ENCODE results near the gene FAM53B. TPM values are rescaled to one million over a fixed set of nuclear protein-coding genes. Genes with fewer than 3 reads are reported as not detected.

The FAM53B gene
- total and polyA plus RNA-seq, 7 donors = 9.6 to 36.6 (median 34.2) TPM

DNA sequence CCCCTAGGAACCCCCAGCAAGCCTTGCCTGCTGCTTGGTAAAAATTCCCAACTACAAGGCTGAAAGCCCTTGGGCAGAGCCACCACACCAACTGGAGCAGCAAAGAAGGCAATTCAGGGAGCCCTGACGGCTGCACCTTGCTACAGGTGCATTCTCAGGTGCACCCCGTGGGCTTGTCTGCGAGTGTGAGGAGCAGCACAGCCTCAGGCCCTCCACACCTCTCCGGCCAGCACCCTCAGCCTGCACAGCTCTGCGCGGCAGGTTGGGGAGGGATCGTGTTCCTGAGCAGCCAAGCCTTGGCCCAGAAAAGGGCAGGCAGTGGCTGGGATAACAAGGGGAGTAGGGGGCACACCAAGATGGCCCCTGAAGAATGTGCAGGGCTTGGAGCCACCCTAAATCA, 104.1 kb downstream of the FAM53B start:
- intact Hi-C loops (cut with DNase I) = loop anchor here (2.0 kb wide), 1 partner anchor 101 kb away; no protein-coding TSS in a partner anchor
- 95 to 96% methylated on average over 7 of the region's 7 CpGs for WGBS, 2 donors
- Histone ChIP-seq H3K9me3 (no peaks in the 10 kb centered on the region), H3K4me3 (no peak overlapping the region), H3K36me3 (no peaks in the 10 kb centered on the region), H3K4me1 (peaks cover 0 to 58% (median 43%) of the 10 kb centered on the region in 4 donors), H3K27ac (peak overlapping the region; percentile 54 to 81 (median 70)), H3K27me3 (no peaks in the 10 kb centered on the region)
- TF ChIP-seq POLR2AphosphoS5 (IDR thresholded peaks at IDR 0.05) (no peak), EP300 (IDR thresholded peaks at IDR 0.05) (no peak), POLR2A (IDR thresholded peaks at IDR 0.05) (no peak)
- TF ChIP-seq, protein P1, sequence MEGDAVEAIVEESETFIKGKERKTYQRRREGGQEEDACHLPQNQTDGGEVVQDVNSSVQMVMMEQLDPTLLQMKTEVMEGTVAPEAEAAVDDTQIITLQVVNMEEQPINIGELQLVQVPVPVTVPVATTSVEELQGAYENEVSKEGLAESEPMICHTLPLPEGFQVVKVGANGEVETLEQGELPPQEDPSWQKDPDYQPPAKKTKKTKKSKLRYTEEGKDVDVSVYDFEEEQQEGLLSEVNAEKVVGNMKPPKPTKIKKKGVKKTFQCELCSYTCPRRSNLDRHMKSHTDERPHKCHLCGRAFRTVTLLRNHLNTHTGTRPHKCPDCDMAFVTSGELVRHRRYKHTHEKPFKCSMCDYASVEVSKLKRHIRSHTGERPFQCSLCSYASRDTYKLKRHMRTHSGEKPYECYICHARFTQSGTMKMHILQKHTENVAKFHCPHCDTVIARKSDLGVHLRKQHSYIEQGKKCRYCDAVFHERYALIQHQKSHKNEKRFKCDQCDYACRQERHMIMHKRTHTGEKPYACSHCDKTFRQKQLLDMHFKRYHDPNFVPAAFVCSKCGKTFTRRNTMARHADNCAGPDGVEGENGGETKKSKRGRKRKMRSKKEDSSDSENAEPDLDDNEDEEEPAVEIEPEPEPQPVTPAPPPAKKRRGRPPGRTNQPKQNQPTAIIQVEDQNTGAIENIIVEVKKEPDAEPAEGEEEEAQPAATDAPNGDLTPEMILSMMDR (IDR thresholded peaks at IDR 0.05) = no peak
- DNase-seq = no peak

DNA sequence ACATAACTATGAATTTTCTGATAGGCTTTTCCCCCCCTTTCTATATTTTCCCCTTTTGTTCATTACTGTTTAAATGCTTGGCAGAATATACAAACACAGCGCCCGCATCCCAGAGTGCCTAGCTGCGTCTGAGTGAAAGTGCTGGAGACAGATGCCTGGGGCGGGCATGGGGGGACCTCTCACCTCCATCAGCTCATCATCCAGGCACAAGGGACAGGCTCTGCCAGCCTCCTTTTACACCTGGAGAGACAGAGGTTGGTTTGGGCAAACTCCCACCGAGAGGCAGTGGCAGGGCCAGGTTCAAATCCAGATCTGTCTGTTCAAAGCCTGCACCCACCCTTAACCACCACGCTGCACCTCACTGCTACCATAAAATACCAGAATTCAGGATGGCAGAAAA, 104.5 kb downstream of the FAM53B start:
- TF ChIP-seq, protein P1 (IDR thresholded peaks at IDR 0.05) = no peak
- no peak for TF ChIP-seq POLR2AphosphoS5 (IDR thresholded peaks at IDR 0.05)
- TF ChIP-seq EP300 (IDR thresholded peaks at IDR 0.05) = no peak
- TF ChIP-seq POLR2A (IDR thresholded peaks at IDR 0.05) = no peak
- Histone ChIP-seq H3K27ac (peak overlapping the region in 2 of 4 donors; percentile 9 to 81), H3K4me1 (peaks cover 0 to 54% (median 39%) of the 10 kb centered on the region in 4 donors), H3K27me3 (no peaks in the 10 kb centered on the region), H3K9me3 (no peaks in the 10 kb centered on the region), H3K36me3 (no peaks in the 10 kb centered on the region), H3K4me3 (no peak overlapping the region)
- 95 to 96% methylated on average over 6 of the region's 6 CpGs for WGBS, 2 donors
- no peak for DNase-seq
- intact Hi-C loops (cut with DNase I) = loop anchor here (2.0 kb wide), 1 partner anchor 101 kb away; no protein-coding TSS in a partner anchor

DNA sequence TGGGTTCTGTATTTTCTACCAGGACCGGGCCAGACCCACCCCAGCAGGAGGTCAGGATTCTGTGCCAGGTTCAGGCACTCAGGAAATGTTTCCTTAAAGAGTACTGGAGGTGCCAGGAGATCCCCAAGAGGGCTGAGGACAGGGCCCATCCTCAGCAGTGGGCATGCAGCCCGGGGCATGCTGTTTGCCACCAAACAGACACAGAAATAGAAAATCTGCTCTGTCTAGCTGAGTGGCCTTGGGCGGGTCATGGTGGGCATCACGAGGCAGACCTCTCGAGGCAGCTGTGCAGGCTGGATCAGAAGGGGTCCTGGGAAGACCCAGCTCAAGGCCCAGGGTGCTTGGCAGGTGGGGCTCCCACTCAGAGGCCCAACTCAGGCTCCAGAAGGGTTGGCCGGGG, 105.0 kb downstream of the FAM53B start:
- H3K27me3 ChIP-seq = no peaks in the 10 kb centered on the region
- peak overlapping the region in 2 of 4 donors; percentile 9 to 81 for H3K27ac ChIP-seq
- TF ChIP-seq POLR2A (IDR thresholded peaks at IDR 0.05) = no peak
- TF ChIP-seq, protein P1 (IDR thresholded peaks at IDR 0.05) = no peak
- TF ChIP-seq EP300 (IDR thresholded peaks at IDR 0.05) = no peak
- no peak for TF ChIP-seq POLR2AphosphoS5 (IDR thresholded peaks at IDR 0.05)
- whole genome bisulfite sequencing, 2 donors = 92% methylated on average over 6 of the region's 6 CpGs
- H3K4me1 ChIP-seq = peaks cover 0 to 50% (median 35%) of the 10 kb centered on the region in 4 donors
- H3K9me3 ChIP-seq = no peaks in the 10 kb centered on the region
- DNase-seq = no peak
- H3K36me3 ChIP-seq = no peaks in the 10 kb centered on the region
- no peak overlapping the region for H3K4me3 ChIP-seq
- intact Hi-C loops (cut with DNase I) = no loop called here

DNA sequence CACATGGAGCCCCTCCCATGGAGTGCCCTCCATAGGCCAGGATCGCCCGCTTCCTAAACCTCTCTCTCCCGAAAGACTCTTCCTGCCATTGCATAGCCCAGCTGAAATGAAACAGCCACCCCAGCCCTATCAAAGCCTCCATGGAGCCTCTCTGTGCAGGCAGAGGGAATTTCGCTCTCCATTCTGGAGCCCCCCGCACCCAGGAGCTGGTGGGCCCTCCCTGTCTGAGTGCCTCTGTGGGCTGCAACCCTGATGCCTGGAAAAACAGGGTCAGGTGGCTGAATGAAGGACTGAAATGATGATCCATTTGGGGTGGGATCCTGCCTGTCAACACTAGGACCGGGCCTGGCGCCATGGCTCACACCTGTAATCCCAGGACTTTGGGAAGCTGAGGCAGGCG, 106.4 kb downstream of the FAM53B start:
- H3K27ac ChIP-seq = no peak overlapping the region
- 97 to 98% methylated on average over 8 of the region's 8 CpGs for WGBS, 2 donors
- no peak for TF ChIP-seq POLR2AphosphoS5 (IDR thresholded peaks at IDR 0.05)
- TF ChIP-seq, protein P1 (IDR thresholded peaks at IDR 0.05) = no peak
- no peak for TF ChIP-seq POLR2A (IDR thresholded peaks at IDR 0.05)
- no peak for TF ChIP-seq EP300 (IDR thresholded peaks at IDR 0.05)
- H3K36me3 ChIP-seq = no peaks in the 10 kb centered on the region
- H3K9me3 ChIP-seq = no peaks in the 10 kb centered on the region
- no peak overlapping the region for H3K4me3 ChIP-seq
- no peak for DNase-seq
- peaks cover 0 to 41% (median 32%) of the 10 kb centered on the region in 4 donors for H3K4me1 ChIP-seq
- intact Hi-C loops (cut with DNase I) = no loop called here
- no peaks in the 10 kb centered on the region for H3K27me3 ChIP-seq
